HCT116 (cell line): Measurements from ENCODE around the gene AMPD1. TPM values are rescaled to one million over a fixed set of nuclear protein-coding genes. Genes with fewer than 3 reads are reported as not detected.

Experiments
- ATAC-seq: fragments of 200-7000 bp; cut with Tn5 transposase; 2 replicates; pipeline ENCODE4 v1.9.1; 2020; ENCODE audit warnings: mild to moderate bottlenecking, moderate library complexity
- BruUV-seq: library from RNA; stranded (reverse); fragments of 400-500 nt; replicated peaks from 2 replicates; lab custom pipeline; 2021; lab: Mats Ljungman, UMichigan
- CTCF ChIA-PET: fragments of 300-600 bp; sonication (Branson Sonifier 250); formaldehyde crosslinking; loops from one replicate; lab custom pipeline; 2021; ENCODE audit warnings: antibody characterized with exemption; lab: Charles Lee
- POLR2A ChIA-PET: fragments of 300-600, 350-600 bp; sonication (Branson Sonifier 250); formaldehyde crosslinking; loops from one replicate; lab custom pipeline; 2021; ENCODE audit warnings: antibody characterized with exemption; lab: Charles Lee
- RAD21 ChIA-PET, 2 experiments: fragments of 300-600 bp; sonication (Branson Sonifier 250); formaldehyde crosslinking; loops; one replicate each; lab custom pipeline; 2023; ENCODE audit warnings: low total read pairs in 2 of 2; ENCODE audit not compliant: uncharacterized antibody in 2 of 2, unreplicated experiment in 2 of 2, low non-redundant PET in 1 of 2; lab: Charles Lee
- DNase-seq: peaks from one replicate; pipeline ENCODE4 v3.0.0-alpha.2; 2010; ENCODE audit warnings: low read depth, low spot score
- H2AFZ ChIP-seq: fragments of 200-600 bp; shearing (Covaris generic), sonication (generic); 2 replicates; pipeline ENCODE4 v1.6.1; 2017; ENCODE audit warnings: low read depth, mixed run types, mixed read lengths, antibody characterized with exemption, low read length; ENCODE audit not compliant: poor library complexity, severe bottlenecking
- H3K27ac ChIP-seq: 2 replicates; pipeline ENCODE4 v1.5.1; 2012; ENCODE audit warnings: low read depth, low read length
- H3K27me3 ChIP-seq: fragments of 200-600 bp; sonication (generic); 2 replicates; pipeline ENCODE4 v1.6.1; 2016; ENCODE audit warnings: mixed run types, low read length, mixed read lengths; ENCODE audit not compliant: insufficient read depth
- H3K36me3 ChIP-seq, 2 experiments: fragments of 200-500 bp in 1 of 2; fragments of 200-600 bp in 1 of 2; sonication (Bioruptor generic) in 1 of 2; sonication (generic) in 1 of 2; 2 replicates each; pipeline versions ENCODE4 v1.5.1 to v1.6.1; 2014 to 2016; ENCODE audit warnings: low read length in 2 of 2, inconsistent platforms in 1 of 2, mixed read lengths in 1 of 2, mixed run types in 1 of 2; ENCODE audit not compliant: insufficient read depth in 2 of 2, control insufficient read depth in 1 of 2
- H3K4me1 ChIP-seq, 2 experiments: fragments of 200-600 bp in 1 of 2; sonication (generic) in 1 of 2; 2 replicates each; pipeline versions ENCODE4 v1.5.1 to v1.6.1; 2012 to 2017; ENCODE audit warnings: low read length in 2 of 2, inconsistent platforms in 1 of 2, mild to moderate bottlenecking in 1 of 2, mixed read lengths in 1 of 2, mixed run types in 1 of 2, moderate library complexity in 1 of 2; ENCODE audit not compliant: insufficient read depth in 2 of 2, control insufficient read depth in 1 of 2
- H3K4me2 ChIP-seq: fragments of 200-600 bp; sonication (generic); 2 replicates; pipeline ENCODE4 v1.6.1; 2017; ENCODE audit warnings: mixed run types, low read length, mixed read lengths
- H3K4me3 ChIP-seq, 2 experiments: fragments of 200-600 bp in 1 of 2; sonication (generic) in 1 of 2; replicated peaks in 1 of 2; 2 replicates each; pipeline ENCODE4 v1.5.1; 2011 to 2016; ENCODE audit warnings: low read length in 2 of 2, control low read depth in 1 of 2, low read depth in 1 of 2, mild to moderate bottlenecking in 1 of 2, mixed read lengths in 1 of 2, mixed run types in 1 of 2
- H3K79me2 ChIP-seq: fragments of 200-600 bp; sonication (generic); 2 replicates; pipeline ENCODE4 v1.6.1; 2017; ENCODE audit warnings: mild to moderate bottlenecking, mixed run types, low read length, moderate library complexity, mixed read lengths; ENCODE audit not compliant: insufficient read depth
- H3K9ac ChIP-seq: fragments of 200-600 bp; sonication (generic); 2 replicates; pipeline ENCODE4 v1.6.1; 2016; ENCODE audit warnings: low read length, mixed read lengths
- H3K9me2 ChIP-seq: fragments of 200-600 bp; sonication (generic), shearing (Covaris generic); 2 replicates; pipeline ENCODE4 v1.6.1; 2017; ENCODE audit warnings: mixed run types, mild to moderate bottlenecking, moderate library complexity; ENCODE audit not compliant: insufficient read depth
- H3K9me3 ChIP-seq, 2 experiments: fragments of 200-500 bp in 1 of 2; fragments of 200-600 bp in 1 of 2; sonication (Bioruptor generic) in 1 of 2; sonication (generic) in 1 of 2; 2 replicates each; pipeline ENCODE4 v1.6.1; 2014 to 2017; ENCODE audit warnings: low read length in 2 of 2, mixed read lengths in 2 of 2, inconsistent platforms in 1 of 2, low read depth in 1 of 2, mild to moderate bottlenecking in 1 of 2, mixed run types in 1 of 2, moderate library complexity in 1 of 2; ENCODE audit not compliant: control insufficient read depth in 1 of 2, insufficient read depth in 1 of 2
- H4K20me1 ChIP-seq: fragments of 200-600 bp; sonication (generic), shearing (Covaris generic); 2 replicates; pipeline ENCODE4 v1.6.1; 2017; ENCODE audit warnings: mixed run types, mild to moderate bottlenecking, moderate library complexity; ENCODE audit not compliant: insufficient read depth
- CBX3 ChIP-seq: IDR thresholded peaks from 2 replicates; pipeline ENCODE4 v1.6.1; 2012; ENCODE audit warnings: low read depth
- CEBPB ChIP-seq: IDR thresholded peaks from 2 replicates; pipeline ENCODE4 v1.6.1; 2012; ENCODE audit warnings: low read depth
- EGR1 ChIP-seq: IDR thresholded peaks from 2 replicates; pipeline ENCODE4 v1.6.1; 2012; ENCODE audit warnings: low read depth
- ELF1 ChIP-seq: IDR thresholded peaks from 2 replicates; pipeline ENCODE4 v1.6.1; 2012; ENCODE audit warnings: low read depth, borderline replicate concordance
- EZH2 ChIP-seq: fragments of 200-600 bp; sonication (generic); IDR thresholded peaks from 2 replicates; pipeline ENCODE4 v1.6.1; 2017; ENCODE audit warnings: antibody characterized with exemption, mixed run types
- EZH2phosphoT487 ChIP-seq: fragments of 200-600 bp; IDR thresholded peaks from 2 replicates; pipeline ENCODE4 v1.6.1; 2018; ENCODE audit warnings: antibody characterized with exemption, borderline replicate concordance
- FOSL1 ChIP-seq: IDR thresholded peaks from 2 replicates; pipeline ENCODE4 v1.6.1; 2012; ENCODE audit warnings: low read depth
- JUND ChIP-seq: IDR thresholded peaks from 2 replicates; pipeline ENCODE4 v1.6.1; 2012
- POLR2AphosphoS5 ChIP-seq: IDR thresholded peaks from 2 replicates; pipeline ENCODE4 v1.6.1; 2011; ENCODE audit warnings: mild to moderate bottlenecking, low read depth, low read length, moderate library complexity
- SIN3A ChIP-seq: IDR thresholded peaks from 2 replicates; pipeline ENCODE4 v1.6.1; 2012; ENCODE audit warnings: low read depth
- SP1 ChIP-seq: IDR thresholded peaks from 2 replicates; pipeline ENCODE4 v1.6.1; 2012; ENCODE audit warnings: low read depth
- SRF ChIP-seq: IDR thresholded peaks from 2 replicates; pipeline ENCODE4 v1.6.1; 2012; ENCODE audit warnings: low read depth
- YY1 ChIP-seq: IDR thresholded peaks from 2 replicates; pipeline ENCODE4 v1.6.1; 2011; ENCODE audit warnings: low read length, low read depth, moderate library complexity, mild to moderate bottlenecking; ENCODE audit not compliant: insufficient replicate concordance; ENCODE audit errors: extremely low read depth
- ZFX ChIP-seq: fragments of 450-650 bp; IDR thresholded peaks from 2 replicates; pipeline ENCODE4 v1.6.1; 2017
- ZNF274 ChIP-seq: fragments of 200-500 bp; sonication (Bioruptor generic); IDR thresholded peaks from 2 replicates; pipeline ENCODE4 v1.6.1; 2014; ENCODE audit warnings: mild to moderate bottlenecking, low read depth, low read length, inconsistent platforms
- intact Hi-C: fragments of 100-400 bp; cut with micrococcal nuclease; formaldehyde crosslinking; loops from 2 replicates; pipeline ENCODE4 v1.10.0; 2022
- total RNA-seq: library from RNA; stranded (reverse); gene quantifications from one replicate; pipeline ENCODE4 v1.2.1, GENCODE V29; 2021; ENCODE audit not compliant: unreplicated experiment
- TF ChIP-seq, protein P1 (sequence below): IDR thresholded peaks from 2 replicates; pipeline ENCODE4 v1.6.1; 2012
- TF ChIP-seq, protein P2 (sequence below): IDR thresholded peaks from 2 replicates; pipeline ENCODE4 v1.6.1; 2012; ENCODE audit warnings: low read depth

AMPD1 gene
- total RNA-seq, 1 experiment from 2014 or later: not detected

- intact Hi-C loops: loop anchor here (5.0 kb wide), 1 partner anchor 137 kb away; the partner anchor contains the start of gene BCAS2
- no peaks in the 10 kb centered on the region for H3K9me2 ChIP-seq
- DNase-seq: no peak
- POLR2A ChIA-PET: no interaction called here
- H3K4me1 ChIP-seq: peaks cover 0 to 12% of the 10 kb centered on the region in 2 experiments; a peak in 2 of 4 replicates
- H3K9me3 ChIP-seq: no peaks in the 10 kb centered on the region
- peaks cover 47 to 54% of the 10 kb centered on the region in 2 experiments for H3K36me3 ChIP-seq
- RAD21 ChIA-PET: no interaction called here
- H3K79me2 ChIP-seq: peaks cover 47% of the 10 kb centered on the region
- no TSS peak for BruUV-seq
- no peak overlapping the region for H2AFZ ChIP-seq
- no peaks in the 10 kb centered on the region for H3K27me3 ChIP-seq
- H3K27ac ChIP-seq: no peak overlapping the region
- no peak overlapping the region for H3K4me3 ChIP-seq
- no peak for ATAC-seq
- no peak overlapping the region for H3K9ac ChIP-seq
- H4K20me1 ChIP-seq: no peaks in the 10 kb centered on the region; the same call in 1 of the 2 replicates
- no peak overlapping the region for H3K4me2 ChIP-seq
- TF ChIP-seq, protein P1, sequence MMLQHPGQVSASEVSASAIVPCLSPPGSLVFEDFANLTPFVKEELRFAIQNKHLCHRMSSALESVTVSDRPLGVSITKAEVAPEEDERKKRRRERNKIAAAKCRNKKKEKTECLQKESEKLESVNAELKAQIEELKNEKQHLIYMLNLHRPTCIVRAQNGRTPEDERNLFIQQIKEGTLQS: no peak
- TF ChIP-seq SIN3A (no peak), CBX3 (no peak), SRF (no peak), POLR2AphosphoS5 (no peak), JUND (no peak), FOSL1 (no peak), SP1 (no peak), EGR1 (no peak), CEBPB (no peak), ZFX (no peak), EZH2phosphoT487 (no peak), EZH2 (no peak), ELF1 (no peak), YY1 (no peak), ZNF274 (no peak)
- TF ChIP-seq, protein P2, sequence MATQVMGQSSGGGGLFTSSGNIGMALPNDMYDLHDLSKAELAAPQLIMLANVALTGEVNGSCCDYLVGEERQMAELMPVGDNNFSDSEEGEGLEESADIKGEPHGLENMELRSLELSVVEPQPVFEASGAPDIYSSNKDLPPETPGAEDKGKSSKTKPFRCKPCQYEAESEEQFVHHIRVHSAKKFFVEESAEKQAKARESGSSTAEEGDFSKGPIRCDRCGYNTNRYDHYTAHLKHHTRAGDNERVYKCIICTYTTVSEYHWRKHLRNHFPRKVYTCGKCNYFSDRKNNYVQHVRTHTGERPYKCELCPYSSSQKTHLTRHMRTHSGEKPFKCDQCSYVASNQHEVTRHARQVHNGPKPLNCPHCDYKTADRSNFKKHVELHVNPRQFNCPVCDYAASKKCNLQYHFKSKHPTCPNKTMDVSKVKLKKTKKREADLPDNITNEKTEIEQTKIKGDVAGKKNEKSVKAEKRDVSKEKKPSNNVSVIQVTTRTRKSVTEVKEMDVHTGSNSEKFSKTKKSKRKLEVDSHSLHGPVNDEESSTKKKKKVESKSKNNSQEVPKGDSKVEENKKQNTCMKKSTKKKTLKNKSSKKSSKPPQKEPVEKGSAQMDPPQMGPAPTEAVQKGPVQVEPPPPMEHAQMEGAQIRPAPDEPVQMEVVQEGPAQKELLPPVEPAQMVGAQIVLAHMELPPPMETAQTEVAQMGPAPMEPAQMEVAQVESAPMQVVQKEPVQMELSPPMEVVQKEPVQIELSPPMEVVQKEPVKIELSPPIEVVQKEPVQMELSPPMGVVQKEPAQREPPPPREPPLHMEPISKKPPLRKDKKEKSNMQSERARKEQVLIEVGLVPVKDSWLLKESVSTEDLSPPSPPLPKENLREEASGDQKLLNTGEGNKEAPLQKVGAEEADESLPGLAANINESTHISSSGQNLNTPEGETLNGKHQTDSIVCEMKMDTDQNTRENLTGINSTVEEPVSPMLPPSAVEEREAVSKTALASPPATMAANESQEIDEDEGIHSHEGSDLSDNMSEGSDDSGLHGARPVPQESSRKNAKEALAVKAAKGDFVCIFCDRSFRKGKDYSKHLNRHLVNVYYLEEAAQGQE: no peak
- CTCF ChIA-PET: no interaction called here
Observed at GRCh38 chr1:114719424-114719787, 24.1 kb upstream of the AMPD1 start.
